NK-92 (cell line): Measurements from ENCODE around the gene TICRR.

Experiments used
- DNase-seq: peaks from one replicate; lab custom pipeline; 2025; ENCODE audit not compliant: unreplicated experiment; lab: John Stamatoyannopoulos, UW

Gene TICRR

DNA sequence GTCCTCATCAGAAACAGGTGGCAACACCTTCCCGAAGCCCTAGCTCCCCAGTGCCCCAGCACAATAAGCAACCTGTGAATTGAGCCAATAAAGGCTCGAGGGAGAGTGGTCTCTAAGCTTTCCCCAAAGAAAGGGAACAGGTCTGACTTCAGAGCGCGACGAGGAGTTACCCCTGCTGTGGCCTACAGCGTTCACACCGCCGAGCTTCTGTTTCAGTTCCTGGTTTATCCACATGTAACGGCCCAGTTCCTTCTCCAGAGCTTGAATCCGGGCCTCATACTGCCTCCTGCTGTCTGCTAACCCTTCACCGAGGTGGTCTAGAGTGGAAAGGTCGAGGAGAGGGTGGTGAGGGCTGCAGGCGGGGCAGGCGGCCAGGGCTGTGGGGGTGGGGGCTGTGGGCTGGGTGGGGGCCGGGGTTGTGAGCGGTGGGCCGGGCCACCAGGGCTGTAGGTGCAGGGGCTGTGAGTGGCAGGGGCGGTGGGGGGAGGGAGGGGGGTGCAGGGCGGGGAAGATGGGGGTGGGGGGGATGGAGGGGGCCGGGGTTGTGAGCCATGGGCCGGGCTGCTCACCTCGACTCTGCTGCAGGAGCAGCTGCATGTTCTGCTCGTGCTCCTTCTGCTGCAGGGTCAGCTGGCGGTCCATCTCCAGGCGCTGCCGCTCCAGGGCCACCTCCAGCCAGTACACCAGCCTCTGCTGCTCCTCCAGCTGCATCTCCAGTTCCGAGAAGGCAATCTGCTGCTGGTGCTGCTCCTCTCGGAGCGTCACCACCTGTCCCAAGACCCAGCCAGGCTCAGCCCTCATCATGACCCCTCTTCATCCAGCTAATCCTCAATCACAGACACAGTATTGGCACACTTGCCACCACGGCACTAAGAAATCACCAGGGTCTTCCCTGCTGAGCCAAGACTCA lies 53.8 kb downstream of the TICRR start:
- no peak for DNase-seq

DNA sequence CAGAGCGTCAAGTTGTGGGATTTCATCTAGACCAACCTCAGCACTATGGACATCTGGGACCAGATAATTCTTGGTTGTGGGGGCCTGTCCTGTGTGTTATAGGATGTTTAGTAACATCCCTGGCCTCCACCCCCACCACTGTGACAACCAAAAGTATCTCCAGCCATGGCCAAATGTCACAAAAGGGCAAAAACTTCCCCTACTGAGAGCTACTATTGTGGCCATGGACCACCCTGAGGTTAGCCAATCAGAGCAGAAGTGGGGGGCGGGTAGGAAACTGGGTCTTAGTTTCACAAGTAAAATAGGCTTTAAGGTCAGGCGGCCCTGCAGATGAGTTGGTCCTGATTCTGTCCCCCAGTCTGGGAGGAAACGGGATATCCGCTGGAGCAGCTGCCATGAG lies 54.6 kb downstream of the TICRR start:
- no peak for DNase-seq

DNA sequence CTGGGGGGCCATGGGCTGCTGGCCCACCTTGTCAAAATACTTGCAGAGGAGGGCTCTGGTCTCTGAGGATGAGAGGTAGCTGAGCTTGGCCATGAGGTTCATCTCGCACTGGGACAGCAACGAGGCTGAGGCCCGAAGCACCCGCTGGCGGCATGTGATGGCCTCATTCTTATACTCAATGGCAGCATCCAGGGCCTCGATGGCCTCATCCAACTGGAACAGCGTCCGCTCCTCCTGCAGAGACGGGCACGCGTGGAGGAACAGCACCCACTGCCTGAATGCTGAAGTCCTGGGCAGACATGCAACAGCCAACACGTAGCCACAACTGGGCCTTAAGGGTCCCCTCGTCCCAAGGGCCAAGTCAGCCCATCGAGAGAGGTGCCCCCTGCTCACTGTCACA lies 55.0 kb downstream of the TICRR start:
- no peak for DNase-seq

DNA sequence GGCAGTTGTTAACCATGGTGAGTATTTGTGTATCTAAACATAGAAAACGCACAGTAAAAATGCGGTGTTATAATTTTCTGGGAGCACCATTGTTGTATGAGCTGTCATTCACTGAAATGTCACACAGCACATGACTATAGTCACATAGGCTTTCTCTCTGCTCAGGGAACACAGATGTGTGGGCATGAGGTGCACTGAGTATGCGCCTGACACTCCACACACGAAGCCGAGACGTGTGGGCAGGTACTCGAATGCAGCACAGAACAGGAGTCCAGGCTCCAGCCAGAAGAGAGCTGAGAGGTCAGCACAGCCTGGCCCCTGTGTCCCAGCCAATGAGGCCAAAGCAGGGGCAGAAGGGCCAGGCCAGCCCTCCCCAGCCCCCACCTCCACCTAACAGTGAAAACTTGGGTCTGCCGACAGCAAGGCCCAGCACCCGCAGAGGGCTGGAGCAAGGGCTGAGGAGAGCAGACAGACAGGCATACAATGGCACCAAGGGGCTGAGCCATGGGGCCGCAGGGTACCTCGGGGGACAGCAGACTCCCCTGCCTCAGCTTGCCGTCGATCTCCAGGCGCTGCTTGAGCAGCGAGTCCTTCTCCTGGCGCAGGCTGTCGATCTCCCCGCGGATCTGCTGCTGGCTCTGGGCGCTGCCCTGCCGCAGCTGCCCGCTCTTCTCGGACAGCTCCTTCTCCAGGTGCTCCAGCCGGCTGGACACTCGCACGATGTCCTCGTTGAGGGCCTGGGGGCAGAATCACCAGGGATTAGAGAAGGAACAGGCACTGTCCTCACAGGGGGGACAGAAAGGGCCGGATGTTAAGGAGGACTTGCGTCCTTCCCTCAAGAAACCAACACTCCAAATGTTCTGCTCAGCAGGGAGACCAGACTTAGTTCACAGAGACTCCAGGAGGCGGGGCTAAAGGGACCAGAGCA lies 56.0 kb downstream of the TICRR start:
- DNase-seq: no peak

- no peak for DNase-seq
These were observed 56.6 kb downstream of the TICRR start for GRCh38 chr15:89631902-89632264.

- DNase-seq: no peak
These were observed 57.5 kb downstream of the TICRR start for GRCh38 chr15:89632563-89633430.

DNA sequence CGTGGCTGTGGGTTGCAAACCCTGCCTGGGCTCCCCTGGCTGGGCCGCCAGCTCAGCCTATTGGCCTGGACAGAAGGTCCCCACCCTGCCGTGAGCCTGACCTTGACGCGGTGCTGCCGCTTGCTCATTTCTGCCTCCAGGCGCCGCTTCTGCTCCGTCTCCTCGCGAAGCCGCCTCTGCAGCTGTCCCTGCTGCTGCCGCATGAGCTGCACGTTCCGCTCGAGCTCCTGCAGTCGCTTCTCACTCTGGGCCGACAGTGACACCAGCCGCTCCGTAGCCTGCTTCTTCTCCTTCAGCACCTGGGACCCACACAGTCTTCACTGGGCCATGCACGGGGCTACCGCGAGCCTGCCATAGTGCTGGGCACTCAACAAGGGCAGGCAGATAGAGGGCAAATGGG lies 58.3 kb downstream of the TICRR start:
- no peak for DNase-seq

- no peak for DNase-seq
These were observed 65.0 kb downstream of the TICRR start for GRCh38 chr15:89640245-89640644.

DNA sequence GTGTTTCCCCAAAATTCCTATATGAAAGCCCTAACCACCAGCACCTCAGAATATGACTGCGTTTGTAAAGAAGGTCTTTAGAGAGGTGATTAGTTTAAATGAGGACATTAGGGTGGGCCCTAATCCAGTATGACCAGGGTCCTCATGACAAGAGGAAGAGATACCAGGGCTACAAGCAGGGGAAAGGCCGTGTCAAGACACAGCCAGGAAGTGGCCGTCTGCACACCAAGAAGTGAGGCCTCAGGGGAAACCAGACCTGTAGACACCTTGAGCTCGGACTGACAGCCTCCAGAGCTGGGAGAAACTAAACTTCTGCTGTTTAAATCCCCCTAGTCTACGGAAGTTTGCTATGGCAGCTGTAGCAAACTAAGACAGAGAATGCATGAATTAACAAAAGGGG lies 65.8 kb downstream of the TICRR start:
- DNase-seq: no peak

GRCh38 chr15:89642106-89642505 lies 66.8 kb downstream of the TICRR start:
- DNase-seq: no peak

DNA sequence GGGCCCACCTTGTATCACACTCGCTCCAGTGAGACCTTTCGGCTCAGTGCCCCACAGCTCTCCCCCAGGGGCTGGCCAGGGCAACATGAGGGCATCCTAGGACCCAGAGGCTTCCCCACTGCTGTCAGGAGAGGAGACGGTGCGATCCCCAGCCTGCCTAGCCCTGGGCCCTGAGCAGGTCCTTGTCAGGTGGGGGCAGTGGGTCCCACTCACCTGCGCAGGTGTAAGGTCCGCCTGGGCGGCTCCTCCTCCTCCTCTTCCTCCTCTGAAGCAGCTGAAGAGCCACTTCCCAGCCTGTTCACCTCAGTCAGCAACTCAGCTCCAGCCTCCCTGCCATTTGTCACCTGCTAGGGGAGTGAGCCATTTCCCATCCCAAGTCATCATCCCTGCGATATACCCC lies 70.4 kb downstream of the TICRR start:
- no peak for DNase-seq

DNA sequence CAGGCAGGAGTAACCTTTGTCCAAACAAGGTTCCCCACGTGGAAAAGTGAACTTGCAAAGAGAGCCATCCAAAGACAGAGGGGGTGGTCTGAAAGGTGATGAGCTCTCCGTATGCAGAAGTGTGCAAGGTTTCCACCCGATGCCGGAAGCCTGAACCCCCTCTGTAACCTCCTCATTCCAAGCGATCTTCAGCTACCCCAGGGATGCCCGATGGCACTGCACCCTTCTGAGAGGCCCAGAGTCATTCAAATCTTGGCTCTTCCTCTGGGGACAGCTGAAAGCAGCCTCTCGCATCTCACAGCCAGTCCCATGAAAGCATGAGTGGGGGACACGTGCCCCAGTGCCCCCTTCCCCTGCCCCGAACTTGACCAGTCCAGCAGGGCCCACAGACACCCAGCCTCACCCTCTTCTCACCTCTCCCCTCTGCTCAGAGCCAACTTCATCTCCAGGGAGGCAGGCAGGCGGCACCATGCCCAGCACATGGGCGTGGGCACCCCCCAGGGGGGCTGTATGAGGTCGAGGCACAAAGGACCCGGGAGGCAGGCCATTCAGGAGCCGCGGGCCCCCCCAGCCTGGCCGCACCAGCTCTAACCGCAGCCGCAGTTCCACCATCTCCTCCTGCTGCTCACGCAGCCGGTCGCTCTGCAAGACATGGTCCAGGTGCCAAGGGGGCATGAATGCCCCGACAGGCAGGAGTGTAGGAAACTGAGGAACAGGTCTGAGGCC lies 71.3 kb downstream of the TICRR start:
- DNase-seq: no peak

DNA sequence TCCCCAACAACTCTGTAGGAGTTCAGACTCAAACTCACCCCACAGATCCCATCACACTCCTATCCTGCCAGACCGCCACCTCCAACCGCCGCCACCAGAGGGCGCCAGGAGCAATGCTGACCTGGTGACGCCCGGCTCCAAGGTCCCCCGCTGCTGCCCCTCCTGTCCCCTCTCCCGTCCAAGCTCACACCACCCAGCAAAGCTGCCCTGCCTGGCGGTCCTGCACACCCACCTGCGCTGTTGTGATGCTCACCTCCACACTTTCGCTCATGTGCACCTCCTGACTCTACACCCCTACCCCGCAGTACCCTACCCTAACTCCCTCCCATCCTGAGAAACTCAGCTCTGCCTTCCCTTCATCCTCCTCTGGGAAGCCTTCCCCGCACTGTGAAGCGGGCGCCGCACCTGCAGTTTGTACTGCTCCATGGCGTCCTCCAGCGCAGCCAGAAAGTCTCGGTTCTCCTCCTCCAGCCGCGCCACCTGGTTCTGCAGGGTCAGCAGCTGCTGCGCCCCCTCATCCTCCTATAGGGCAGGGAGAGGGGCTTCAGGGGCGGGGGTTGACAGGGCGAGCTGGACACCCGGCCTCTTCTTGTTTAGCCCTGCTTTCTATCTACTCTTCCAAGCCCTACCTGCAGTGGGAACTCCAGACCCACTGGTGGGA lies 72.1 kb downstream of the TICRR start:
- no peak for DNase-seq

GRCh38 chr15:89648106-89649012 lies 73.1 kb downstream of the TICRR start:
- DNase-seq: no peak

GRCh38 chr15:89649013-89649625 lies 73.8 kb downstream of the TICRR start:
- DNase-seq: no peak

DNA sequence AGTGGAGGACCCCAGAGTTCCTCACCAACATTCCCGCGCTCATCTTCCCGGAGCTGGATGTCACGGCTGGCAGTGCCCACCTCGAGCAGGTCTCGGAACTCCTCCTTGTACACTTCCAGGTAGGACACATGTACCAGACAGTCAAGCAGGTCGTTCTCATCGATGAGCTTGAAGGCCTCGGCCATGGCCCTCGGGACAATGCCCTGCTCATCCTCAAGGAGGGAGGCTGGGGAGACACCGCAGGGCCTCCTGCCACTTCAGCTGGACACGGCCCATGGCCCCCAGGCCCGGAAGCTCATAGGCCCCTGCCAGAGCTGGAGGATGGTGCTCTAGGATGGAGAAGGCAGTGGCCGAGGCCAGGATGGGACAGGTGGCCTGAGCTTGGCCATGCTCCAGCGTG lies 74.4 kb downstream of the TICRR start:
- no peak for DNase-seq

DNA sequence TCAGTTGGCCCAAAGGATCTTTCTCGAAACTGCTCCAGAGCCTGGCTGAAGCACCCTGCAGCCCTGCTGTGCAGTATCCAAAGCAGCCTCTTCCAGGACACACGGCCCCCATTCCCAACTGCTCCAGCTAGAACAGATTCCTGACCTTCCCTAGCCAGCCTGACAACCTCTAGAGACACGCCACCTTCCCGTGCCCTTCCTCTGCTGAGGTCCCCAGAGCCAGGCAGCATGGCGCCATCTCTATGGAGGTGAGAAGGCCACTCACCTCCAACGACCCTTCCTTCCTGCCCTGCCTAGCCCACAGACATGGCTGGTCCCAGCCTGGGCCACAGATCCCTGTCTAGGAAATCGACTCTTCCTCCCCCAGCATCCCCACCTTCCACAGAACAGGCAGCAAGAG lies 76.9 kb downstream of the TICRR start:
- DNase-seq: no peak

DNA sequence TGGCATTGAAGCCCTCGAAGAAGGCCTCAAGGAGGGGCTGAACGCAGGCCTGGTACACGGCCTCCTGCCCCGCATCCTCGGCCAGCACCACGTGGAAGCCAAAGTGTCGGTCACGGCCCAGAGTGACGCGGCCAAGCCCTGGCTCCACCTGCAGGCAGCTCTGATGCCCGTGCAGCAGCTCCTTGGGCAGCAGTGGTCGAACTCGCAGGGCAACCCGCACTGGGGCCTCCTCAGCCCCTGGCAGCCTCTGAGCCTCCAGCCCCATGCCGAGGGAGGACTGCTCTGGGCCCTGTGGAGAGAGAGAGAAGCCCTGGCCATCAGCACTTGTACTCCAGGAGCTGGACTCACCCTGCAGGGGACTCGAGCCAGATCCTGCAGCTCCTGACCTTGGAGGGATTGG lies 77.4 kb downstream of the TICRR start:
- DNase-seq: no peak
